HG03439 (cell line): Measurements from ENCODE around the gene CDCP1.
"Not testable (repeated sequence)": the region's sequence is repeated elsewhere in the genome, so short reads cannot be mapped to it uniquely, and the experiment has no call there.

Source experiments
- ATAC-seq: cut with Tn5 transposase; IDR thresholded peaks from one replicate; pipeline ENCODE4 v1.9.1; 2021; ENCODE audit warnings: mild to moderate bottlenecking, moderate library complexity; ENCODE audit not compliant: unreplicated experiment

The CDCP1 gene

DNA sequence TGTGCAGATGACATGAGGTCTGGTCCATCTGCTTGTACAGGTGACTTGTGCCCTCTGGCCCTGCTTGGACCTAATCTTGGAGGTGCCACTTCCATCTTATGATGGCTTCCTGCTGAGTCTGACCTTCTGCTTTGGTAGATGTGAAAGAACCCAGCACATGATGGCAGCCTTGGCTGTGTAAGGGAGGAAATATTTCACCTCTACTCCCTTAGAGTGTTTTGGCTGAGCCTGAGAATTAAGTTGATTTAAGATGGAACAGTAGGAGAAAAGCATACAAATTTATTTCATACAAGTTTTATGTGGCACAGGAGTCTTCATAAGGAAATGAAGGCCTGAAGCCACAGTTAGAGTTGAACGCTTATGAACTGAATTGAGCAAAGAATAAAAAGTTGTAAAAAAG, 27.6 kb upstream of the CDCP1 start:
- ATAC-seq = no peak

DNA sequence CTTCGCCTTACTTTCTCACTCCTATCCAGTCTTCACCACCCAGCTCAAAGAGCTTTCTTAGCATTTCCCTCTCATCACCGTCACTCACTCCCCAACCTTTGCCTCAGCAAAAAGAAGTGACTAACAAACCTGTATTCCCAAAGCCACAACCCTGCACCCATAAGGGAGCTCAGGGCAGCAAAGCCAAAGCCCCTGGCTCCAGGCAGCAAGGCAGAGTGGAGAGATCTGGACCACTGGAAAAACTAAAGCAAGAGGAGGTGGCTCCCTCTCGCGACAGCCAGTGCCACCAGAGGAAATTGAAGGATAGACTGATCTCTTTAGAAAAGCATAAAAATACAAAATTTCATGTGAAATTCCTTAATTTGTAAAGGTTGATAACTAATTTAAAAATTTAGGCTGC, 25.1 kb upstream of the CDCP1 start:
- no peak for ATAC-seq

DNA sequence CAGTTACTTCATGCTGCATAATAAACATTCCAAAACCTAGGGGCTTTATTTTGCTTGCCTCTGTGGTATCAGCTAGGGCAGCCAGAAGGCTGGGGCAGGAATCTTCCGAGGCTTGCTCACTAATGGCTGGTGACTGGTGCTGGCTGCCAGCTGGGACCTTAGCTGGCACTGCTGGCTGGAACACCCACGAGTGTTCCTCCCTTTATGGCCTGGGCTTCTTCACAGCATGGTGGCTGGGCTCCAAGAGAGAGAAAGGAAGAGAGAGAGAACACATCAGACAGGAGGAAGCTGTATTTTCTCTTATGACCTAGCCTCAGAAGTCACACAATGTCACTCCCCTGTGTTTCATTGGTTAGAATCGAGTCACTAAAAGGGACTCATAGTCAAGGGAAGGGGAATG, 23.9 kb upstream of the CDCP1 start:
- no peak for ATAC-seq

DNA sequence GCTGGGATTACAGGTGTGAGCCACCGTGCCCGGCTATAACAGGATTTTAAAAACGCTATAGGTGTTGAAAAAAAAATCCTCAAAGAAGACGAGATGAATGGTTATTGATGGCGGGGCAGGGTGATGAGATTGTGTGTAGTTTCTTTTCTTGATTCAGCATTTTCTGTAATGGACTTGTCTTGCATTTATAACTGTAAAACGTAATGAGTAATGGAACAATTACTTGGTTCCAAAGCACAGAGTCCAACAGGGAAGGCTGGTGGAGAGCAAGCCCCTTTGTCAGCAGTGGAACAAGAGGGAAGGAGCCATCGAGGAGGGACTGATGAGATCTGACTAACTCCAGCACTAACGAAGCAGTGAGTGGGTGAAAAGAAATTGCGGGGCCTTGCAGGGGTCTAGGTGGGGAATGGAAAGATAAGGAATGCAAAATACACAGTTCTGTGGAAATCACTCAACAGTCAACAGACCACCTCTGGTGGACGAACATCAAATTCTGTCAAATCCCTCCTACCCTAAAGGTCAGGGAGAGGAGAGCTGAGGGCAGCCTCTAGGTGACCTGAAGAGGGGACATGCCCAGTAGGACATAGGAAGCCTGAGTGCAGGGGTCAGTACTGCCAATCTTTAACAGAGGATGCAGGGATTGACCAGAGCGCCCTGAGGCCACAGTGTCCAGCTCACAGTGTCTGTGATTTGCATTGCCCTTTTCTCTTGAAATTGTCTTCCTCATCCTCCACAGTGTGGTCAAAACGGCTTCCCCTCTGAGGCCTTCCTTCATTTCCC, 23.1 kb upstream of the CDCP1 start:
- ATAC-seq = no peak

DNA sequence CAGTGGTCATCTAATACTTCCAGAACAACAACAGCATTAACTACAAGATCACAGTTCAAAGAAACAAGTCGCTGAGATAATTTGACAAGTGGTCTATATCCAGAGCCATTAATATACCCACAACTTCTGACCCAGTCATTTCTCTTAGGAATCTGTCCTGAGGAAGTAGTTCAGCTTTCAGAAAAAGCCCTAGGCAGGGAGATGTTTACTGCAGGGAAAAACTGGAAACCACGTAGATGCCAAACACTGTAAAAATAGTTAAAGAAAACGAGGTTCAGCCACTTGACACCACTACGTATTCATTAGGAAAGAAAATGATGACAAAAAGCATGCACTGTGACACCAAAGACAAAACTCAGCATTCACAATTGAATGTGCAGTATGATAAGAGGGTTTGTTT, 22.3 kb upstream of the CDCP1 start:
- no peak for ATAC-seq

DNA sequence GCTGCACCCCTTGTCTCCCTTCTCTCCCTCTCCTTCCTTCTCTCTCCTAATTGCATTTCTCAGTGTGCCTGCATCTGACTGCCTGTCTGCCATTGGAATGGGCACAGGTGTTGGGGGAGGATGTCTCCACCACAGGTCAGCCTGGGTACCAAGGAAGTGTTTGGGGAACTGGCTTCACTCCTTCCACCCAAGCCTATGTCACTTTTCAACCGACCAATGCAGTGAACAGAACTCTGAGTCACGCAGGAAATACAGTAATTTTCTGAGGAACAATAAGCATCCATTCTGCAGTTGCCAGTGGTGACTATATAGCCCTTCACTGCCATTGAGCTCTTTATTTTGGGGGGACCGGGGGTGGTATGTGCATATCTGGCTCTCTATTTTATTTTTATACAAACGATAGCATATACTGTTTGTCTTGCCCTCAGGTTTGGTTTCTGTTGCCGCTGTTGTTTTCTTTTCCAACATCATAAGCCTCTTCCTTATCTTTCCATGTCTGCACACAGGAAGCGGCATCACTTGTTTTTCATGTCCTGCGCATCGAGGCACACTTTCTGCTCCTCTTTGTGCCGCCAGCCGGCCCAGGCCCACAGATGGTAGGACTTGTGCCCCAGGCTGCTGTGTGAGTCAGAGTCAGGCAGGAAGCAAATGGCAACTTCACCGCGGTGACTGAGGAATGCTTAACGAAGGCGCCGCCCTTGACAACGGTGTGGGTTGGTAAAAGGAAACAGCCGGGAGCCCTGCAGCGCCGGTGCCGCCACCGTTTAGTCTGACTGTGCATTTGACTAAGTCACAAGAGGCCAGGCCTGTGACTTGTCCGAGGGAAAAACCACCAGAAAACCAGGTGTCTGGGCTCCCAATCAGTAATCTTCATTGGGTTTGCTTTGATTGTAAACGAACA, 21.1 kb upstream of the CDCP1 start:
- no peak for ATAC-seq

DNA sequence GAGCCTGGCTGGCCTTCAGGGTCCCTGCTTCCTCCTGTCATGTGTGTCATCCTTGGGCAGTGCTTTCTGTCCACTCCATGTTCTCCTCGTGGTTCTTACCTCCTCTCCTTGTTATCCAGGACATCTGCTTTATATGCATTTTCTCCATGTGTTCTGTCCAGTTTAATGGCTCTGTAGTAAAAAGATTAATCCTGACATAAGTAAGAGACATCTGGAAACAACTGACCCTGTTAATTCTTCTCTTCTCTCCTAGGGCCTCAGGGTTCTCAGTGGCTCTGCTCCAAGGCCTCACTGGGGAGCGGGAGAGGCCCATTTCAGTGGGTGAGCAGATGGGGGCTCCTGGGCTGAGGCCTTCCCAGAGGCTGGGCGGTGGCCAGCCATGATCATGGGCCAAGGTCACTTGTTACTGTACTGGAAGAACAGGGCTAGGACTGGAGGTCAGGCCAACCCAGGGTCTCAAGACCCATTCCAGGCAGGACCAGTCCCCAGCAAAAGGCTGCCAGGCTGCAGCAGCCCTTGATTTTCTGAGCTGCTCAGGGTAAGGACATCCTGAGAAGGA, 20.2 kb upstream of the CDCP1 start:
- no peak for ATAC-seq

DNA sequence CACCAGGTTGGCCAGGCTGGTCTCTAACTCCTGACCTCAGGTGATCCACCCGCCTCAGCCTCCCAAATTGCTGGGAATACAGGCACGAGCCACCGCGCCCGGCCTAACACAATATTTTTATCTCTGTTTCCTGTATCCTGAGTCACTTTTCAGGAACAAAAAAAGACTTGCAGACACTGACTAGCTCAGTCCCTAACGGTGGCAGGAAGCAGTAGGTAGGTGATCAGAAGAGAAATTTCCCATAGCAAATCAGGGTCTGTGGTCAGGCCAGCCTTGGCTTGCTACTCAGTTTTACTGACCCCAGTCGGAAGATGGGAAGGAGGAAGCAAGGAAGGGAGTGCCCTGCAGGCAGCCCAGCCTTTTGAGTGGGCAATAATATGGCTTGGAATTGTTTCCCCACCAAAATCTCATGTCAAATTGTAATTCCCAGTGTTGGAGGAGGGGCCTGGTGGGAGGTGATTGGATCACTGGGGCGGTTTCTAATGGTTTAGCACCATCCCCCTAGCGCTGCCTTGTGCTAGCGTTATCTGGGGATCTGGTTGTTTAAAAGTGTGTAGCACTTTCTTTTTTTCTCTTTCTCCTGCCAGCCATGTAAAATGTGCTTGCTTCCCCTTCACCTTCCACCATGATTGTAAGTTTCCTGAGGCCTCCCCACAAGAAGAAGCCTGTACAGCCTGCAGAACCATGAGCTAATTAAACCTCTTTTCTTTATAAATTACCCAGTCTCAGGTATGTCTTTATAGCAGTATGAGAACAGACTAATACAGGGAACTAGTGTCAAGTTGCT, 19.5 kb upstream of the CDCP1 start:
- ATAC-seq = no peak

DNA sequence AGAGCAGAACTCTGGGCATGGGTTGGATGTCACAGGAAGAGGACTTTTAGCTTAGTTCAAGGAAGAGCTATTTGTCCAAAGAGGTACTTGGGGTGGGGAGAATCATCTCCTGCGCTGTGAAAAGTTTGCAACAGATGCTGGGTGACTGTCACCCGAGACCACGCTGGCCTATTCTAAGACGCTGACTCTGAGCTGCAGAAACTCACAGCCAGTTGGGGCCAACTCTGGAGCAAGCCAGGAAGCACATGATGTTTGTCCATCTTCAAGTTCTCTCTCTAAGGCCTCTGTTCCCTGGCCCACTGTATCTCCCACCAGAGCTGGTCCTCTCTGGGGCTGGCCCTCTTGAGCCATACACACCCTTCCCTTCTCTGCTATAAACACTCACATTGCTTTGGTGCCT, 17.9 kb upstream of the CDCP1 start:
- ATAC-seq = no peak

DNA sequence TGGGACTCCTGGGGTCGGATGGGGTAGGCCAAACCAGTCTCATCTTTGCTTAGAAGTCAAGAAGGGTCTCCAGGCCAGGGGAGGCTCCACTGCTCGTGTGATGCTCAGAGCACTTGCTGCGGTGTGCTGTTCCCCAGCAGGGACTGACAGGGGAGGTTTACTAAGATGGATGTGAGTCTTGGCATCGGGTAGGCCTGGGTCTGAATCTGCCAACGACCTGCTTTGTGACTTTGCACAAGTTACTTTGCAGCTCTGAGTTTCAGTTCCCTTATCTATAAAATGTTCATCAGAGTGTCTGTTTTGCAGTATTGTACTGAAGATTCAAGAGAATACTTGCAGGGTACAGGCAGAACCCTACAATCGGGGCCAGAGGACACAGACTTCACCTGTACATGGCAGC, 17.3 kb upstream of the CDCP1 start:
- ATAC-seq = no peak

DNA sequence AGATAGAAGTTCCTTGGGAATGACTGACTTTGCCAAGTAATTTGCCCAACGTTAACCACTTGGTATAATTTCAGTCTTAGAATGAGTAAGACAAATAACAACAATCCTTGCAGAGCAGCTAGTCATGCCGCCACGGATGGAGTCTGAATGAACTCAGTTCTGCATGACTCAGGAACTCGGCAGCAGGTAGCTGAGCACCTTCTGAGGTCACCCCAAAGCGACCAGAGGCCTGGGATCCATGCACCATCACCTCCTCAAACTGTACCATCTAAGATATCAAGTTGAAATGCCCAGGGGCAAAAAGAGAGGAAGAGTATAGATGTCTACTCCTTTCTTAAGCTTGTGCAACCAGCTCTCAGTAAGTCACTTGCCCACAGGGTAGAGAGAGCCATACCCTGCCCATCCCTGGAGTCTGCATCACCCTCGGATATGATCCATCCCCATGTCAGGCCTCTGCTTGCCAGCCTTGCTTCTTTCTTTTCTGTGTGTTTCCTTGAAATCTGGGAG, 8.5 kb upstream of the CDCP1 start:
- no peak for ATAC-seq

DNA sequence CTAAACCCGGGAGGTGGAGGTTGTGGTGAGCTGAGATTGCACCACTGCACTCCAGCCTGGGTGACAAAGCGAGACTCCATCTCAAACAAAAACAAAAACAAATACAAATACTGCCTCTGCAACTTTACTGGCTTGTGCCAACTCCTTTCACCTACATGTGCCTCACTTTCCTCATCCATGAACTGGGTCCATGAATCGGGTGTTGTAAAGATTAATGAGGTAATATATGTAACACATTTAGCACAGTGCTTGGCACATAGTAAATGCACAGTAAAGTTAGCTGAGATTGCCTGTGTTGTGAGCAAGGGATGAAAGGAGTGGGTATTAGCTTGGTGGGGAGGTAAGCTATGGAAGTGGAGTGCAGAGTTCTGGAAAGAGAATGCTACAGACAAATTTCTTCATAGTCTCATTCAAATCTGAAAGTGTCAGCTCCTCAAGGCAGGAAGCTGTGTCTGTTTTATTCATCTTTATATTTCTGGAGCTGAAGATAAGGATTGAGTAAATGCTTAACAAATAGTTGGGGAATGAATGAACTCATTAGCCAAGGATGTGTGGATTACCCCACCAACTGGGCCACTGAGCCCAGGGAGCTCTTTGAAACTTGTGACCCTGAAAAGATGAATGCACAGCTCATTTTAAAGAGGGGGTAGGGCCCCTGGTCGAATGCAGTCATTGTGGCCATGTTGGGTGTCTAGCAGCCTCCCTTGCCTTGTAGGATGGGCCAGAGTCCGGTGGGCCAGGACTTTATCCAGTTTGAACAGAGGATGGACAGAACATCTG, 7.7 kb upstream of the CDCP1 start:
- ATAC-seq = no peak

DNA sequence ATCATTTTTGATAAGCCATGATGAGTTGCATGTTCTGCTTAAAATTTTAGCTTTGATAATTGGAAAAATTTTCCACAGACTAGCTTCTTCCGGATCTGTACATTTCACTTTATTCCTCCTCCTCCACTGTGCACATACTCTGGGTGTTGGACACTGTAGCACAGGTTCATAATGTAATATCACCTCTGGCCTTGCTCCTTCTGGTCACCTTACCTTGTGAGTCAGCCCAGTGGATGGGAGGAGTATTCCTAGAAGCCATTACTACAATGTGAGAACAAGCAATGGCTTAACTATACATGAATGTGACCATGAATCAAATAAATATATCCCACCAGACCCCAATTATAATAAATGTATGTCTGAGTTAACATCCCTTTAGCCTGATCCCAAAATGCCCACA, 6.1 kb upstream of the CDCP1 start:
- no peak for ATAC-seq

DNA sequence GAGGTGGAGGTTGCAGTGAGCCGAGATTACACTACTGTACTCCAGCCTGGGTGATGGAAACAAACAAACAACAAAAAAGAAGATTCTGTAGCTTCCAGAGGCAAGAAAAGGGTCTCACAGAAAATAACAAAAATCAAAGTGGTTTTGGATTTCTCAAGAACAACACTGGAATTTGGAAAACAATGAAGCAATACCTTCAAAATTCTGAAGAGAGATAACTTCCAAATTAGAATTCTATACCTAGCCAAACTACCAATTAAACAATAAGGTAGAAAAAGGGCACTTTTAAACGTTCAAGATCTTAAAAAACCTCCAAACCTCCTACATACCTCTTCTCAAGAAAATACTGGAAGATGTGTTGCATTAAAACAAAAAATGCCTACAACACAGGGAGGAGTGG, 4.9 kb upstream of the CDCP1 start:
- no peak for ATAC-seq

DNA sequence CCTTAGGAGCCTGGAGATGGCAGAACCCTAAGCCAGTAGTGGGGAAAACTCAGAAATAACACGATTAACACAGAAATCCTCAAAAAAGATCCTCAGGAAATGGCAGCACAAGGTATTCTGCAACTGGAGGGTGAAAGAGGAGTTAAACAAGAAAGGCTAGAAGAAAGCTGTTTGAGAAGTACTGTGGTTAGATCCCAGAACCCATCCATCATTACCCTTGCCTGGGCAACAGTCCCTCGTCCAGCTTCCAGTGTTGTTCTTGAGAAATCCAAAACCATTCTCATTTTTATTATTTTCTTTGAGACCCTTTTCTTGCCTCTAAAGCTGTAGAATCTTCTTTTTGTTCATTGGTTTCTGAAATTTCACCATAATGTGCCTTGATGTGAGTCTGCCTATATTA, 2.7 kb upstream of the CDCP1 start:
- ATAC-seq = no peak

DNA sequence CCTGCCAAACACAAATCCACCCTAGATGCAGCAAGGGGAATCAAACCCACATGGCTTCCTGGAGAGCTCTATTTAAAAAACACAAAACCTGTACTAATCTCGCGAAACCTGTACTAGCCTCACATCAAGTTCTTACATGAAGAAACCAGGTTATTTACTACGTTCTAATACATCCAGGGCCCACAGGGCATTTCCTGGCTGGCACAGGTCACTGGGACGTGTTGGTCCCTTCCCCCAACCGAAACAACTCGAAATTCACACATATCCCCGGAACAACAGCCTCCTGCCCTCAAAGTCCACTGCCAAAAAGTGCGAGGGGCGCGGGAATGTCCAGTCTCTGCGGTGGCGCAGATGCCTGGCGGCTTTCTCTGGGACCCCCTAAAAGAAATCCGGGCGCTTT, 955 bp downstream of the CDCP1 start:
- no peak for ATAC-seq

DNA sequence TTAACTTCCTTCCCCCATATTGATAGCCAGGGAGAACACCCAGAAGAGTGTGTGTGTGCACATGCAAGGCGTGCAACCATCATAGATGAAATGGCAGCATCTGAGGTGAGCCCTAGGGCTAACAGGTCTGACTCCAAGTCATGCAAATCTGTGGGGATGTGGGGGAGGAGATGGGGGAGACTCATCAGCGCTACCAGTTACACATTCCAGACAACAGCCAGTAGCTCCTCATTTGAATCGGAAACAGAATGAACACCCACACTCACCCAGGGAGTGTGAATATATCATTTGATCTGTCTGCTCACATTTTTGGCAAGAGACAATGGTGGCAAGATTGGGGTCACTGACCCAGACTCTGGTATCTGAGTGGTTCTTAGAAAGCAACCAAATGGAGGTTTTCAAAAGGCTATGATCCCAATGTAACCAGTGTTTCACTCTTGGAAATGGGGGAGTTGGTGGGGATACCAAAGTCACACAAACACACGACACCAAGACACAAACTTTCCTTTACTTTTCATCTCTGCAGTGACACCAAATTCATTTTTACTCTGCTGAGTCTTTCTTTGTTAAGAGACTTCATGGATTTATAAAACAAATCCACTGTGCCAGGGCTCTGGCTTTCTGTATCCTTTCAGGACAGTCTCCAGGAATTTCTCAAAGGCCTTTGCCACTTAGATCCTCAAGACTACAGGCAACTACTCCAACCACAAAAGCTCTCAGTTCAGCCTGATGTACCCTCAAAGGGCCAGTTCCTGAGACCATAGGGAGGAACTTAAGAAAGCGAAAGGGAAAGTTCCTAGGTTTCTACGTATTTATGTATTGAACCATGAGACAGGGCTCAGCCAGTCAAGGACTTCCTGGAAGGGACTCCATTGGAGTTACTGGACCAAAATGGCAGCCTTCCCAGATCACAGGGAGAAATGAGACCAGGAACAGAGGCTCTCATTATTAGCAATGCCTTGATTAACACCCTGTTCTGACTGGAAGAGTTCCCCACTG, 2.2 kb downstream of the CDCP1 start:
- no peak for ATAC-seq

DNA sequence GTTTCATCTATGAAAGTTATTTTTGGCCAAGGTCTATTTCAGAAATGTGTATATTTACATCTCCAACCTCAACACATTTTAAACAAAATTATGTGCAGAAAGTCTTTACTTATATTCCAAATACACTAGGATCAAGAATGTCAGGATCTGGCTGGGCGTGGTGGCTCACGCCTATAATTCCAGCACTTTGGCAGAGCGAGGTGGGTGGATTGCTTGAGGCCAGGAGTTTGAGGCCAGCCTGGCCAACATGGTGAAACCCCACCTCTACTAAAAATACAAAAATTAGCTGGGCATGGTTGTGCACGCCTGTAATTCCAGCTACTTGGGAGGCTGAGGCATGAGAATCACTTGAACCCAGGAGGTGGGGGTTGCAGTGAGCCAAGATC, 5.4 kb downstream of the CDCP1 start:
- not testable (repeated sequence) for ATAC-seq

DNA sequence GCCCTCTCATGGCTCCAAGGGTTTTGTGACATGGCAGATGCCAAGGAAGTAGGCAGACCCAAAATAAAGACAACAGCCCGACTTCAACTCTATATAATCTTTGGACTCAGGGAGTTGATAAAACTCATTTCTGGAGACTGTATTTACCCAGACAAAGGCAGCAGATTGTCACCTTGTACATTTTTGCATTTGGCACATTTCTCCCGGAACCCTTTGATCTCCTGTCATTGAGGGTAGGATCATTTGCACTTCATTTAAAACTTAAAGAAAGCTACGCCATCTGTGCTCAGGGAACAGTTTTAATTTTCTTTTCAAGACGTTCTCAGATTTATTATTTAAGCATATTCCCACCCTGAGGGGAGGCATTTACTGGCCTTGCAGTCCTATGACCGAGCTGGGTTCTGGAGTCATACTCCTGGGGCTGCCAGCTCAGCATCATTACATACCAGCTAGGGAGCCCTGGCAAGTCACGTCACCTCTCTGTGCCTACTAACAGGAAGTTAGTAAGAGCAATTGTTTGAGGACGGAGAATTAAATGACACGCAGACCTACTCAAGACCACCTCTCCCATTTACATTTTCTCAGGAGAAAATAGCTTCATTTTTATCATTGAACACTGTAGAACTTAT, 5.9 kb downstream of the CDCP1 start:
- no peak for ATAC-seq
